Placental epithelial cell (primary cell): ENCODE results near the gene TEDC1. TPM values are rescaled to one million over a fixed set of nuclear protein-coding genes. Genes with fewer than 3 reads are reported as not detected.

Source experiments
- total RNA-seq: library from RNA; depleted of rRNA; stranded (reverse); fragments of >200 nt; gene quantifications from 2 replicates; pipeline ENCODE4 v1.2.3, GENCODE V29; 2012

The TEDC1 gene
- total RNA-seq = 5.9 and 7.0 TPM in 2 replicates

GRCh38 chr14:105490572-105491365 is at the start of gene TEDC1:
Gene TEDC1 (plus strand): TSS chr14:105491246. CDS start chr14:105491376, 130 bp downstream.

GRCh38 chr14:105474483-105475268 is 16.4 kb upstream of the TEDC1 start, which contains the start of gene CRIP2:
Gene CRIP2 (plus strand): TSS chr14:105474821. CDS start chr14:105474863, 42 bp downstream.

GRCh38 chr14:105486163-105486973 is 4.7 kb upstream of the TEDC1 start, which contains the start of gene CRIP1:
Gene CRIP1 (plus strand): TSS chr14:105486886. CDS start chr14:105487260, 374 bp downstream.

GRCh38 chr14:105525861-105526775 is 35.1 kb downstream of the TEDC1 start, which contains the start of gene TMEM121:
Gene TMEM121 (plus strand): TSS chr14:105526583. CDS start chr14:105528835, 2,252 bp downstream.

Other genes with a start within 250 kb of the TEDC1 start
- 40.8 and 60.9 TPM in 2 replicates for gene BTBD6, start 242.7 kb upstream of the TEDC1 start, total RNA-seq
- gene BRF1, start 190.2 kb upstream of the TEDC1 start, total RNA-seq = 50.3 and 51.5 TPM in 2 replicates
- gene PACS2, start 176.5 kb upstream of the TEDC1 start, total RNA-seq = 50.4 and 56.5 TPM in 2 replicates
- 0.39 and 0.54 TPM in 2 replicates for gene TEX22, start 92.7 kb upstream of the TEDC1 start, total RNA-seq
- gene MTA1, start 71.4 kb upstream of the TEDC1 start, total RNA-seq = 49.2 and 74.6 TPM in 2 replicates
- 3.7 and 14.5 TPM in 2 replicates for gene CRIP2, start 16.4 kb upstream of the TEDC1 start, total RNA-seq
- gene CRIP1, start 4.4 kb upstream of the TEDC1 start, total RNA-seq = 5.5 and 9.8 TPM in 2 replicates
- gene TMEM121, start 35.3 kb downstream of the TEDC1 start, total RNA-seq = 3.3 and 3.9 TPM in 2 replicates